GM12878 (cell line): Measurements from ENCODE around the gene TTYH3. TPM values are rescaled to one million over a fixed set of nuclear protein-coding genes. Genes with fewer than 3 reads are reported as not detected.
"Not testable (repeated sequence)": the region's sequence is repeated elsewhere in the genome, so short reads cannot be mapped to it uniquely, and the experiment has no call there.

Experiments
- ATAC-seq: fragments of 200-7000 bp; cut with Tn5 transposase; 3 replicates; pipeline ENCODE4 v1.9.1; 2020; ENCODE audit warnings: mild to moderate bottlenecking, moderate library complexity
- BruUV-seq: library from RNA; stranded (reverse); fragments of 400-500 nt; replicated peaks from 2 replicates; lab custom pipeline; 2021; lab: Mats Ljungman, UMichigan
- CTCF ChIA-PET: fragments of 300-600 bp; sonication (Branson Sonifier 250); formaldehyde crosslinking; extraction: SDS; loops from one replicate; lab custom pipeline; 2021; ENCODE audit warnings: inconsistent platforms; lab: Yijun Ruan, JAX
- POLR2A ChIA-PET: fragments of 350-600 bp; formaldehyde crosslinking; extraction: SDS; loops from one replicate; lab custom pipeline; 2021; ENCODE audit warnings: inconsistent platforms; lab: Charles Lee
- RAD21 ChIA-PET: fragments of 300-600 bp; sonication (Branson Sonifier 250); formaldehyde crosslinking; loops from one replicate; lab custom pipeline; 2023; ENCODE audit warnings: antibody characterized with exemption; ENCODE audit not compliant: unreplicated experiment; lab: Charles Lee
- SMC1A ChIA-PET: fragments of 300-600 bp; sonication (Branson Sonifier 250); formaldehyde crosslinking; loops from one replicate; lab custom pipeline; 2023; ENCODE audit not compliant: unreplicated experiment, uncharacterized antibody; lab: Charles Lee
- DNase-seq: peaks from one replicate; pipeline ENCODE4 v3.0.0-alpha.2; 2011; ENCODE audit warnings: low read depth, low spot score
- FAIRE-seq: peaks from 3 replicates; lab custom pipeline; 2011; peaks lifted over from hg19 to GRCh38; lab: Jason Lieb, UNC
- H2AFZ ChIP-seq: 2 replicates; pipeline ENCODE4 v1.6.0; 2011; ENCODE audit warnings: low read depth, low read length, control low read depth; ENCODE audit not compliant: control insufficient read depth
- H3K27ac ChIP-seq: 2 replicates; pipeline ENCODE4 v1.5.1; 2011; ENCODE audit warnings: control low read depth; ENCODE audit not compliant: control insufficient read depth, insufficient read depth
- H3K27me3 ChIP-seq, 2 experiments: replicated peaks in 1 of 2; 2 replicates each; pipeline versions ENCODE4 v1.6.0 to v1.6.1; 2011; ENCODE audit warnings: low read length in 1 of 2; ENCODE audit not compliant: control insufficient read depth in 2 of 2, insufficient read depth in 2 of 2
- H3K36me3 ChIP-seq, 2 experiments: 2 replicates each; pipeline ENCODE4 v1.5.1; 2011; ENCODE audit warnings: low read length in 1 of 2; ENCODE audit not compliant: control insufficient read depth in 2 of 2, insufficient read depth in 2 of 2
- H3K4me1 ChIP-seq: 2 replicates; pipeline ENCODE4 v1.6.1; 2011; ENCODE audit warnings: mild to moderate bottlenecking, low read length, moderate library complexity, mixed read lengths; ENCODE audit not compliant: control insufficient read depth, insufficient read depth
- H3K4me2 ChIP-seq: 2 replicates; pipeline ENCODE4 v1.6.0; 2011; ENCODE audit warnings: control low read depth; ENCODE audit not compliant: control insufficient read depth, insufficient read depth
- H3K4me3 ChIP-seq: fragments of 200-600 bp; sonication (generic); 2 replicates; pipeline ENCODE4 v1.5.1; 2016
- H3K79me2 ChIP-seq: 2 replicates; pipeline ENCODE4 v1.6.0; 2011; ENCODE audit warnings: low read length; ENCODE audit not compliant: control insufficient read depth, insufficient read depth
- H3K9ac ChIP-seq: 2 replicates; pipeline ENCODE4 v1.8.0; 2011; ENCODE audit warnings: low read length, control low read depth, mixed read lengths; ENCODE audit not compliant: control insufficient read depth, insufficient read depth
- H3K9me3 ChIP-seq: replicated peaks from 3 replicates; pipeline ENCODE4 v1.5.1; 2011; ENCODE audit warnings: mild to moderate bottlenecking, low read length; ENCODE audit not compliant: control insufficient read depth, insufficient read depth
- H4K20me1 ChIP-seq: 2 replicates; pipeline ENCODE4 v1.6.0; 2011; ENCODE audit not compliant: control insufficient read depth, insufficient read depth
- CBX5 ChIP-seq: sonication (generic); IDR thresholded peaks from 2 replicates; pipeline ENCODE4 v1.6.1; 2016; ENCODE audit warnings: low read depth, moderate library complexity, mild to moderate bottlenecking, inconsistent platforms
- FOXK2 ChIP-seq: fragments of 450-650 bp; IDR thresholded peaks from 2 replicates; pipeline ENCODE4 v1.6.1; 2017; ENCODE audit warnings: mild to moderate bottlenecking, moderate library complexity
- POLR2A ChIP-seq: IDR thresholded peaks from 2 replicates; pipeline ENCODE4 v1.6.1; 2011; ENCODE audit warnings: low read depth, mild to moderate bottlenecking, low read length
- RBBP5 ChIP-seq: fragments of 200-600 bp; sonication (generic); conservative IDR thresholded peaks from 2 replicates; pipeline ENCODE4 v1.6.1; 2016
- WRNIP1 ChIP-seq: IDR thresholded peaks from 2 replicates; pipeline ENCODE4 v1.6.1; 2011; ENCODE audit warnings: low read depth, low read length, improper control_type of control experiment, borderline replicate concordance
- WGBS: methylation state at CpG from one replicate; pipeline ENCODE4 v1.1.6; 2016; ENCODE audit warnings: low lambda C conversion rate; ENCODE audit not compliant: insufficient replicate concordance, insufficient coverage; ENCODE audit errors: missing lambda C conversion rate; 5-methylcytosine and 5-hydroxymethylcytosine counted together
- in situ Hi-C: fragments of 300-500 bp; cut with MboI; formaldehyde crosslinking; loops from 9 replicates; pipeline ENCODE4 v1.14.3; 2018; ENCODE audit warnings: mixed read lengths
- intact Hi-C: fragments of 100-400 bp; cut with micrococcal nuclease; formaldehyde crosslinking; loops from one replicate; pipeline ENCODE4 v1.14.2; 2022; ENCODE audit not compliant: unreplicated experiment
- polyA plus RNA-seq, 11 experiments: library from polyadenylated mRNA; depleted of rRNA in 4 of 11; unstranded in 6 of 11; stranded (reverse) in 5 of 11; fragments of >200 nt; fragmentation: Nextera tagmentation in 4 of 11; fragmentation: Illumina TruSeq in 1 of 11; extraction: Ambion mirVana in 4 of 11; extraction: Trizol in 1 of 11; gene quantifications; 1 replicate in 1 of 11; 2 replicates in 10 of 11; pipeline versions ENCODE4 v1.2.1 to v1.2.3, GENCODE V29; 2011 to 2016; ENCODE audit warnings: inconsistent platforms in 2 of 11, missing spikeins in 2 of 11, low read depth in 1 of 11
- total RNA-seq, 4 experiments: library from RNA; depleted of rRNA in 3 of 4; stranded (reverse); fragments of >200 nt in 3 of 4; fragmentation: Illumina TruSeq in 1 of 4; extraction: Trizol in 1 of 4; gene quantifications; 2 replicates each; pipeline versions ENCODE4 v1.2.1 to v1.2.3, GENCODE V29; 2013 to 2021
- TF ChIP-seq, protein P1 (sequence below): IDR thresholded peaks from 2 replicates; pipeline ENCODE4 v1.6.1; 2011; ENCODE audit warnings: mild to moderate bottlenecking, low read depth, low read length, moderate library complexity; ENCODE audit not compliant: insufficient replicate concordance
- TF ChIP-seq, protein P2 (sequence below): fragments of 450-650 bp; IDR thresholded peaks from 2 replicates; pipeline ENCODE4 v1.6.1; 2016; ENCODE audit warnings: mild to moderate bottlenecking
- TF ChIP-seq, protein P3 (sequence below): fragments of 450-650 bp; IDR thresholded peaks from 2 replicates; pipeline ENCODE4 v1.6.1; 2017; ENCODE audit warnings: mild to moderate bottlenecking, moderate library complexity
- TF ChIP-seq, protein P4 (sequence below): IDR thresholded peaks from 2 replicates; pipeline ENCODE4 v1.6.1; 2011; ENCODE audit warnings: low read depth, low read length, improper control_type of control experiment, borderline replicate concordance

Gene TTYH3
- total and polyA plus RNA-seq, 10 of the 15 experiments (the other 5 are each of a cell fraction or from before 2014, with no cell fraction given): 0.79 to 71.4 (median 10.5) TPM

GRCh38 chr7:2589941-2590340 lies 41.8 kb upstream of the TTYH3 start:
- SMC1A ChIA-PET, POLR2A ChIA-PET, intact Hi-C loops: not testable (repeated sequence)

DNA sequence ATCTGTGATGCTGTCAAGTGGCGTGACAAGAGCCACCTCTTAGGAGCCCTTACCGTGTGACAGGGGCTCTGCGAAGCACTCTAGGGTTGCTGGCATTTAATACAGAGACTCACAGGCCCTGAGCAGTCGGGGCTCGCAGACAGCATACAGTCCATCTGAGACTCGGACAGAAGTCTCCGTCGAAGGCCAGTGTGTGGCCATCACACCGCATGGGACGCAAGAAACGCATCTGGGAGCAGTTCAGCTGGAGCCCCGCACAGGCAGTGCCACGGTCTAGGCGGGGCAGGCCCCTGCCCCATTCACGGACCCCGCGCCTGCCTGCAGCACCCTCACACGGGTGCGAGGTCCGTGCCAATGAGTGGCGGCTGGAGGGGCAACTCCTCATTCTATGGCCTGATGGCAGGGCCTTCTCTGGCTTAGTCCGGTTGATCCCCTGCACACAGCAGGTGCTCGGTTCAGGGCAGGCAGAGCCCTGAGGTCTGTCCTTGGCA lies 39.4 kb upstream of the TTYH3 start:
- Histone ChIP-seq H3K27ac (no peak overlapping the region), H3K9ac (no peak overlapping the region), H2AFZ (no peak overlapping the region), H3K9me3 (no peaks in the 10 kb centered on the region), H3K4me3 (no peak overlapping the region), H3K27me3 (no peaks in the 10 kb centered on the region), H3K4me2 (no peak overlapping the region), H4K20me1 (no peaks in the 10 kb centered on the region), H3K79me2 (no peaks in the 10 kb centered on the region), H3K4me1 (no peaks in the 10 kb centered on the region), H3K36me3 (no peaks in the 10 kb centered on the region; a peak in 1 of 4 replicates)
- in situ Hi-C loops: no loop called here
- intact Hi-C loops: no loop called here
- 88% methylated on average over 23 of the region's 23 CpGs for WGBS
- BruUV-seq: no TSS peak
- FAIRE-seq: no peak
- no peak for DNase-seq
- no peak for ATAC-seq
- ChIA-PET SMC1A (no interaction called here), CTCF (no interaction called here), POLR2A (no interaction called here), RAD21 (no interaction called here)
- TF ChIP-seq, protein P1, sequence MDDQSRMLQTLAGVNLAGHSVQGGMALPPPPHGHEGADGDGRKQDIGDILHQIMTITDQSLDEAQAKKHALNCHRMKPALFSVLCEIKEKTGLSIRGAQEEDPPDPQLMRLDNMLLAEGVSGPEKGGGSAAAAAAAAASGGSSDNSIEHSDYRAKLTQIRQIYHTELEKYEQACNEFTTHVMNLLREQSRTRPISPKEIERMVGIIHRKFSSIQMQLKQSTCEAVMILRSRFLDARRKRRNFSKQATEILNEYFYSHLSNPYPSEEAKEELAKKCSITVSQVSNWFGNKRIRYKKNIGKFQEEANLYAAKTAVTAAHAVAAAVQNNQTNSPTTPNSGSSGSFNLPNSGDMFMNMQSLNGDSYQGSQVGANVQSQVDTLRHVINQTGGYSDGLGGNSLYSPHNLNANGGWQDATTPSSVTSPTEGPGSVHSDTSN: no peak
- TF ChIP-seq CBX5 (no peak), WRNIP1 (no peak), RBBP5 (no peak), FOXK2 (no peak), POLR2A (no peak)
- TF ChIP-seq, protein P2, sequence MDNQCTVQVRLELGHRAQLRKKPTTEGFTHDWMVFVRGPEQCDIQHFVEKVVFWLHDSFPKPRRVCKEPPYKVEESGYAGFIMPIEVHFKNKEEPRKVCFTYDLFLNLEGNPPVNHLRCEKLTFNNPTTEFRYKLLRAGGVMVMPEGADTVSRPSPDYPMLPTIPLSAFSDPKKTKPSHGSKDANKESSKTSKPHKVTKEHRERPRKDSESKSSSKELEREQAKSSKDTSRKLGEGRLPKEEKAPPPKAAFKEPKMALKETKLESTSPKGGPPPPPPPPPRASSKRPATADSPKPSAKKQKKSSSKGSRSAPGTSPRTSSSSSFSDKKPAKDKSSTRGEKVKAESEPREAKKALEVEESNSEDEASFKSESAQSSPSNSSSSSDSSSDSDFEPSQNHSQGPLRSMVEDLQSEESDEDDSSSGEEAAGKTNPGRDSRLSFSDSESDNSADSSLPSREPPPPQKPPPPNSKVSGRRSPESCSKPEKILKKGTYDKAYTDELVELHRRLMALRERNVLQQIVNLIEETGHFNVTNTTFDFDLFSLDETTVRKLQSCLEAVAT: no peak
- TF ChIP-seq, protein P3, sequence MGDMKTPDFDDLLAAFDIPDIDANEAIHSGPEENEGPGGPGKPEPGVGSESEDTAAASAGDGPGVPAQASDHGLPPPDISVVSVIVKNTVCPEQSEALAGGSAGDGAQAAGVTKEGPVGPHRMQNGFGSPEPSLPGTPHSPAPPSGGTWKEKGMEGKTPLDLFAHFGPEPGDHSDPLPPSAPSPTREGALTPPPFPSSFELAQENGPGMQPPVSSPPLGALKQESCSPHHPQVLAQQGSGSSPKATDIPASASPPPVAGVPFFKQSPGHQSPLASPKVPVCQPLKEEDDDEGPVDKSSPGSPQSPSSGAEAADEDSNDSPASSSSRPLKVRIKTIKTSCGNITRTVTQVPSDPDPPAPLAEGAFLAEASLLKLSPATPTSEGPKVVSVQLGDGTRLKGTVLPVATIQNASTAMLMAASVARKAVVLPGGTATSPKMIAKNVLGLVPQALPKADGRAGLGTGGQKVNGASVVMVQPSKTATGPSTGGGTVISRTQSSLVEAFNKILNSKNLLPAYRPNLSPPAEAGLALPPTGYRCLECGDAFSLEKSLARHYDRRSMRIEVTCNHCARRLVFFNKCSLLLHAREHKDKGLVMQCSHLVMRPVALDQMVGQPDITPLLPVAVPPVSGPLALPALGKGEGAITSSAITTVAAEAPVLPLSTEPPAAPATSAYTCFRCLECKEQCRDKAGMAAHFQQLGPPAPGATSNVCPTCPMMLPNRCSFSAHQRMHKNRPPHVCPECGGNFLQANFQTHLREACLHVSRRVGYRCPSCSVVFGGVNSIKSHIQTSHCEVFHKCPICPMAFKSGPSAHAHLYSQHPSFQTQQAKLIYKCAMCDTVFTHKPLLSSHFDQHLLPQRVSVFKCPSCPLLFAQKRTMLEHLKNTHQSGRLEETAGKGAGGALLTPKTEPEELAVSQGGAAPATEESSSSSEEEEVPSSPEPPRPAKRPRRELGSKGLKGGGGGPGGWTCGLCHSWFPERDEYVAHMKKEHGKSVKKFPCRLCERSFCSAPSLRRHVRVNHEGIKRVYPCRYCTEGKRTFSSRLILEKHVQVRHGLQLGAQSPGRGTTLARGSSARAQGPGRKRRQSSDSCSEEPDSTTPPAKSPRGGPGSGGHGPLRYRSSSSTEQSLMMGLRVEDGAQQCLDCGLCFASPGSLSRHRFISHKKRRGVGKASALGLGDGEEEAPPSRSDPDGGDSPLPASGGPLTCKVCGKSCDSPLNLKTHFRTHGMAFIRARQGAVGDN: no peak
- TF ChIP-seq, protein P4, sequence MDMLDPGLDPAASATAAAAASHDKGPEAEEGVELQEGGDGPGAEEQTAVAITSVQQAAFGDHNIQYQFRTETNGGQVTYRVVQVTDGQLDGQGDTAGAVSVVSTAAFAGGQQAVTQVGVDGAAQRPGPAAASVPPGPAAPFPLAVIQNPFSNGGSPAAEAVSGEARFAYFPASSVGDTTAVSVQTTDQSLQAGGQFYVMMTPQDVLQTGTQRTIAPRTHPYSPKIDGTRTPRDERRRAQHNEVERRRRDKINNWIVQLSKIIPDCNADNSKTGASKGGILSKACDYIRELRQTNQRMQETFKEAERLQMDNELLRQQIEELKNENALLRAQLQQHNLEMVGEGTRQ: no peak

More at GRCh38 chr7:2589941-2590340, 41.8 kb upstream of the TTYH3 start:
- H4K20me1 ChIP-seq, H3K9ac ChIP-seq, in situ Hi-C loops, H3K4me2 ChIP-seq, H3K27ac ChIP-seq, H3K9me3 ChIP-seq, FAIRE-seq, H3K27me3 ChIP-seq, DNase-seq, H3K4me3 ChIP-seq, ATAC-seq, H3K79me2 ChIP-seq, H2AFZ ChIP-seq, H3K4me1 ChIP-seq, BruUV-seq, H3K36me3 ChIP-seq: not testable (repeated sequence)
- CTCF ChIA-PET: interaction anchor here (1.2 kb wide), 2 partner anchors 10 to 120 kb away, joined by 3 read pairs; no protein-coding TSS in a partner anchor
- RAD21 ChIA-PET: interaction anchor here (1.1 kb wide), 1 partner anchor 61 kb away, joined by 3 read pairs; no protein-coding TSS in a partner anchor
- WGBS: 90% methylated on average over 14 of the region's 15 CpGs
